Ectodermal cell (in vitro differentiated cells): ENCODE measurements around the gene GDE1.

ENCODE experiments used
- H3K27ac ChIP-seq: 2 replicates; pipeline ENCODE4 v1.7.0; 2013; ENCODE audit warnings: mild to moderate bottlenecking, low read depth, low read length; ENCODE audit not compliant: insufficient read depth, poor library complexity, severe bottlenecking
- H3K27me3 ChIP-seq: 2 replicates; pipeline ENCODE4 v1.7.0; 2013; ENCODE audit warnings: mild to moderate bottlenecking, low read length; ENCODE audit not compliant: insufficient read depth, control insufficient read depth, poor library complexity, severe bottlenecking
- H3K36me3 ChIP-seq: one replicate; pipeline ENCODE4 v1.7.0; 2013; ENCODE audit warnings: low read length; ENCODE audit not compliant: control insufficient read depth, insufficient read depth
- H3K4me1 ChIP-seq: one replicate; pipeline ENCODE4 v1.7.0; 2013; ENCODE audit warnings: low read length; ENCODE audit not compliant: control insufficient read depth, insufficient read depth
- H3K4me3 ChIP-seq: 2 replicates; pipeline ENCODE4 v1.7.0; 2013; ENCODE audit warnings: low read depth, low read length, control low read depth; ENCODE audit not compliant: insufficient read depth
- H3K9me3 ChIP-seq: 2 replicates; pipeline ENCODE4 v1.7.0; 2013; ENCODE audit warnings: mild to moderate bottlenecking, low read length, moderate library complexity; ENCODE audit not compliant: control insufficient read depth
- WGBS, 2 experiments: methylation state at CpG; one replicate each; pipeline ENCODE4 v1.1.7; 2013; ENCODE audit warnings: missing lambda C conversion rate in 2 of 2; 5-methylcytosine and 5-hydroxymethylcytosine counted together

GDE1 gene

GRCh38 chr16:19486750-19487325 is 35.1 kb downstream of the GDE1 start:
- Histone ChIP-seq H3K27ac (no peak overlapping the region), H3K4me3 (no peak overlapping the region), H3K4me1 (no peaks in the 10 kb centered on the region), H3K9me3 (no peaks in the 10 kb centered on the region), H3K36me3 (no peaks in the 10 kb centered on the region), H3K27me3 (no peaks in the 10 kb centered on the region)
- 95 to 97% methylated on average over 10 of the region's 10 CpGs for WGBS, 2 experiments

GRCh38 chr16:19486051-19486450 is 35.8 kb downstream of the GDE1 start:
- 91 to 94% methylated on average over 4 of the region's 4 CpGs for WGBS, 2 experiments

GRCh38 chr16:19485611-19486010 is 36.3 kb downstream of the GDE1 start:
- WGBS, 2 experiments: 86 to 93% methylated on average over 5 of the region's 5 CpGs
- H3K36me3 ChIP-seq: no peaks in the 10 kb centered on the region
- no peaks in the 10 kb centered on the region for H3K4me1 ChIP-seq
- H3K27ac ChIP-seq: no peak overlapping the region
- no peaks in the 10 kb centered on the region for H3K27me3 ChIP-seq
- no peak overlapping the region for H3K4me3 ChIP-seq
- H3K9me3 ChIP-seq: no peaks in the 10 kb centered on the region

More at GRCh38 chr16:19486051-19486450, 35.8 kb downstream of the GDE1 start:
- Histone ChIP-seq H3K4me3 (no peak overlapping the region), H3K36me3 (no peaks in the 10 kb centered on the region), H3K27me3 (no peaks in the 10 kb centered on the region), H3K4me1 (no peaks in the 10 kb centered on the region), H3K9me3 (no peaks in the 10 kb centered on the region), H3K27ac (no peak overlapping the region)

DNA sequence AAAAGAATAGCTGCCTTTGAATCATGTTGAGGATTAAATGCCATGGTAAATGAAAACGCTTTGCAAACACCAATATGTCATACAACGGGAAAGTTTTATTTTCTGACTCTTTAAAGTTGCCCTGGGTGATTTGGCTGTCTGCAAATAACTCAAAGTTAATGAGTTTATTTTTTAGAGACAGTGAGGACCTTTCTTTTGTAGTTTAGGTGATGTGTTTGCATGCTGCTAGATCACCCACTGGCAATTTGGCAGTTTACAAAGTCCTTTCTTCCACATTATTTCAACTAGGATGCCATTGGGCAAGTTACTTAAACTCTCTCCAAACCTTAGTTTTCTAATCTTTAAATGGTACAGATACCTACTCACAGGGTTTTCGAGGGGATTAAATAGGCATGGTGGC is 37.8 kb downstream of the GDE1 start:
- Histone ChIP-seq H3K4me1 (no peaks in the 10 kb centered on the region), H3K27me3 (no peaks in the 10 kb centered on the region), H3K4me3 (no peak overlapping the region), H3K36me3 (no peaks in the 10 kb centered on the region), H3K9me3 (no peaks in the 10 kb centered on the region), H3K27ac (no peak overlapping the region)
- WGBS, 2 experiments: 82 to 96% methylated on average over 3 of the region's 3 CpGs

DNA sequence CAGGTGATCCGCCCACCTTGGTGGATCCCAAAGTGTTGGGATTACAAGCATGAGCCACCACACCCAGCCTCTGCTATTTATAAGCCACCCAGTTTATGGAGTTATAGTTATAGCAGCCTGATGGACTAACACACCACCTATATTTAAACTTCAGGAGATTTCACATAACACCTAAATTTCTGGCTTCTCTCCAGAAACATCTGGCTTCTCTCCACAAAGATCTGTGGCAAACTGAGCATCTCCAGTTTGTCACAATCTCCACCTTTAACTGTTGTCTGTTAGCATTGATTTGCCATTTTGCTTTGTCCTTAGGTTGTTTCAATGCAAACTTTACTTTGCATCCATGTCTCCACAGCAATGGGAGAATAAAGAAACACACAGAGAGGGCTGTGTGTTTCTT is 39.6 kb downstream of the GDE1 start:
- 86 to 89% methylated on average over 1 of the region's 1 CpG for WGBS, 2 experiments
- H3K27me3 ChIP-seq: no peaks in the 10 kb centered on the region
- H3K4me1 ChIP-seq: no peaks in the 10 kb centered on the region
- H3K9me3 ChIP-seq: no peaks in the 10 kb centered on the region
- no peak overlapping the region for H3K27ac ChIP-seq
- no peak overlapping the region for H3K4me3 ChIP-seq
- no peaks in the 10 kb centered on the region for H3K36me3 ChIP-seq

GRCh38 chr16:19481769-19482168 is 40.1 kb downstream of the GDE1 start:
- no peaks in the 10 kb centered on the region for H3K27me3 ChIP-seq
- WGBS, 2 experiments: 93 to 97% methylated on average over 5 of the region's 5 CpGs
- H3K4me3 ChIP-seq: no peak overlapping the region
- no peaks in the 10 kb centered on the region for H3K4me1 ChIP-seq
- no peak overlapping the region for H3K27ac ChIP-seq
- H3K9me3 ChIP-seq: no peaks in the 10 kb centered on the region
- H3K36me3 ChIP-seq: no peaks in the 10 kb centered on the region

- Histone ChIP-seq H3K36me3 (no peaks in the 10 kb centered on the region), H3K4me3 (no peak overlapping the region), H3K9me3 (no peaks in the 10 kb centered on the region), H3K27ac (no peak overlapping the region), H3K4me1 (no peaks in the 10 kb centered on the region), H3K27me3 (no peaks in the 10 kb centered on the region)
- 94 to 98% methylated on average over 2 of the region's 2 CpGs for WGBS, 2 experiments
These were observed 40.6 kb downstream of the GDE1 start for GRCh38 chr16:19481296-19481695.

GRCh38 chr16:19479302-19479721 is 42.6 kb downstream of the GDE1 start:
- no peaks in the 10 kb centered on the region for H3K27me3 ChIP-seq
- H3K9me3 ChIP-seq: no peaks in the 10 kb centered on the region
- no peak overlapping the region for H3K27ac ChIP-seq
- no peaks in the 10 kb centered on the region for H3K36me3 ChIP-seq
- no peak overlapping the region for H3K4me3 ChIP-seq
- H3K4me1 ChIP-seq: no peaks in the 10 kb centered on the region
- WGBS, 2 experiments: 83 to 90% methylated on average over 3 of the region's 3 CpGs

GRCh38 chr16:19478505-19478904 is 43.4 kb downstream of the GDE1 start:
- no peaks in the 10 kb centered on the region for H3K4me1 ChIP-seq
- WGBS, 2 experiments: 89 to 92% methylated on average over 1 of the region's 1 CpG
- H3K9me3 ChIP-seq: no peaks in the 10 kb centered on the region
- no peak overlapping the region for H3K27ac ChIP-seq
- no peak overlapping the region for H3K4me3 ChIP-seq
- no peaks in the 10 kb centered on the region for H3K36me3 ChIP-seq
- no peaks in the 10 kb centered on the region for H3K27me3 ChIP-seq

DNA sequence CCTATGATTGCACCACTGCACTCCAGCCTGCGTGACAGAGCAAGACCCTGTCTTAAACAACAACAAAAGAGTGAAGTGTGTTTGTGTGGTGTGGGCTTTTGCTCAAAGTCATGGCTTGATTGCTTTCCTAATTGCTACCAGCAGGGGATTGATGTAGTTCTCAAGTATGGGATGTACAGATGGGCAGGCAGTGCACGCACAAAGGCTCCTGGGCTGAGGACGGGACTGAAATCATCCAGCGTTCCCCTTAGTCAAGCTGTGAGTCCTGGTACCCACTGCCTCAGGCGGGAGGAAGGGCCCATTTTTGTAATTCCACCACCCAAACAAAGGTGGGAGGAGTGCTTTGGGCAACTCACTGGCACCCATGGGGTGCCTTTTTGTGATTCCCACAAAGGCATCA is 47.3 kb downstream of the GDE1 start:
- Histone ChIP-seq H3K4me1 (no peaks in the 10 kb centered on the region), H3K36me3 (no peaks in the 10 kb centered on the region), H3K9me3 (no peaks in the 10 kb centered on the region), H3K27me3 (no peaks in the 10 kb centered on the region), H3K4me3 (no peak overlapping the region), H3K27ac (no peak overlapping the region)
- WGBS, 2 experiments: 66 to 72% methylated on average over 5 of the region's 5 CpGs

- WGBS, 2 experiments: 93 to 95% methylated on average over 6 of the region's 6 CpGs
- Histone ChIP-seq H3K9me3 (peaks cover 3% of the 10 kb centered on the region), H3K27me3 (no peaks in the 10 kb centered on the region)
These were observed 49.4 kb downstream of the GDE1 start for GRCh38 chr16:19472482-19472881.

More at GRCh38 chr16:19472482-19472881, 49.4 kb downstream of the GDE1 start:
- Histone ChIP-seq H3K27ac (no peak overlapping the region), H3K4me1 (no peaks in the 10 kb centered on the region), H3K4me3 (no peak overlapping the region), H3K36me3 (no peaks in the 10 kb centered on the region)
